Breast epithelium (tissue), 4 donors: ENCODE data around the gene ATXN1. TPM values are rescaled to one million over a fixed set of nuclear protein-coding genes. Genes with fewer than 3 reads are reported as not detected.
A peak's percentile ranks its signal among the peaks of the same experiment; 100 is the strongest.

Experiments used
- DNase-seq, 2 donors: peaks; one replicate each; pipeline ENCODE4 v3.0.0-alpha.2; 2019; ENCODE audit warnings: low spot score in 2 of 2
- H3K27ac ChIP-seq, 2 donors: fragments of 200-600 bp; sonication (generic) in 1 of 2; one replicate each; pipeline ENCODE4 v1.5.1; 2016 to 2019; ENCODE audit warnings: mild to moderate bottlenecking in 1 of 2
- H3K27me3 ChIP-seq, 2 donors: fragments of 200-600 bp; sonication (generic) in 1 of 2; one replicate each; pipeline versions ENCODE4 v1.5.1 to v1.6.0; 2017 to 2019; ENCODE audit warnings: control low read depth in 1 of 2, mild to moderate bottlenecking in 1 of 2
- H3K36me3 ChIP-seq: fragments of 200-600 bp; one replicate; pipeline ENCODE4 v1.5.1; 2019
- H3K4me1 ChIP-seq, 2 donors: fragments of 200-600 bp; sonication (generic); one replicate each; pipeline ENCODE4 v1.5.1; 2016 to 2019; ENCODE audit warnings: control low read depth in 1 of 2
- H3K4me3 ChIP-seq, 3 donors: fragments of 200-600 bp; sonication (generic); 1 replicate in 2 of 3; 2 replicates in 1 of 3; pipeline ENCODE4 v1.5.1; 2016 to 2019; ENCODE audit warnings: mild to moderate bottlenecking in 3 of 3, moderate library complexity in 2 of 3
- H3K9me3 ChIP-seq, 2 donors: fragments of 200-600 bp; sonication (generic) in 1 of 2; one replicate each; pipeline ENCODE4 v1.5.1; 2016 to 2019; ENCODE audit warnings: control low read depth in 1 of 2
- CTCF ChIP-seq, 3 donors: fragments of 450-650 bp; IDR thresholded peaks; one replicate each; pipeline ENCODE4 v1.5.1; 2016 to 2017; ENCODE audit warnings: antibody characterized with exemption in 3 of 3, mild to moderate bottlenecking in 3 of 3, moderate library complexity in 3 of 3
- POLR2A ChIP-seq: fragments of 450-650 bp; IDR thresholded peaks from one replicate; pipeline ENCODE4 v1.6.1; 2016; ENCODE audit warnings: antibody characterized with exemption, mild to moderate bottlenecking, moderate library complexity
- POLR2AphosphoS5 ChIP-seq, 3 donors: sonication (generic); formaldehyde crosslinking; IDR thresholded peaks; one replicate each; pipeline ENCODE4 v1.6.1; 2017; ENCODE audit warnings: antibody characterized with exemption in 3 of 3
- intact Hi-C: fragments of 100-400 bp; cut with DNase I; formaldehyde crosslinking; loops from one replicate; pipeline ENCODE4 v1.15.1; 2023; ENCODE audit warnings: low total_unique reads
- total RNA-seq, 3 donors: library from RNA; depleted of rRNA; stranded (reverse); fragments of >200 nt; gene quantifications; one replicate each; pipeline ENCODE4 v1.1.0, GENCODE V29; 2016

ATXN1 gene
- total RNA-seq, 3 donors from 2014 or later, result 26.7 to 63.2 (median 37.4) TPM

- no peak for DNase-seq
- Histone ChIP-seq H3K36me3 (no peaks in the 10 kb centered on the region), H3K4me3 (peak overlapping the region in 2 of 3 donors; percentile 43 to 59), H3K9me3 (no peaks in the 10 kb centered on the region), H3K27me3 (no peaks in the 10 kb centered on the region), H3K4me1 (peaks cover 0 to 3% of the 10 kb centered on the region in 2 donors), H3K27ac (peak overlapping the region in 1 of 2 donors; percentile 82)
- TF ChIP-seq CTCF (IDR thresholded peaks at IDR 0.05) (no peak), POLR2AphosphoS5 (IDR thresholded peaks at IDR 0.05) (no peak), POLR2A (no peak)
- intact Hi-C loops, result no loop called here
These were observed 60.4 kb downstream of the ATXN1 start for GRCh38 chr6:16700916-16701234.

DNA sequence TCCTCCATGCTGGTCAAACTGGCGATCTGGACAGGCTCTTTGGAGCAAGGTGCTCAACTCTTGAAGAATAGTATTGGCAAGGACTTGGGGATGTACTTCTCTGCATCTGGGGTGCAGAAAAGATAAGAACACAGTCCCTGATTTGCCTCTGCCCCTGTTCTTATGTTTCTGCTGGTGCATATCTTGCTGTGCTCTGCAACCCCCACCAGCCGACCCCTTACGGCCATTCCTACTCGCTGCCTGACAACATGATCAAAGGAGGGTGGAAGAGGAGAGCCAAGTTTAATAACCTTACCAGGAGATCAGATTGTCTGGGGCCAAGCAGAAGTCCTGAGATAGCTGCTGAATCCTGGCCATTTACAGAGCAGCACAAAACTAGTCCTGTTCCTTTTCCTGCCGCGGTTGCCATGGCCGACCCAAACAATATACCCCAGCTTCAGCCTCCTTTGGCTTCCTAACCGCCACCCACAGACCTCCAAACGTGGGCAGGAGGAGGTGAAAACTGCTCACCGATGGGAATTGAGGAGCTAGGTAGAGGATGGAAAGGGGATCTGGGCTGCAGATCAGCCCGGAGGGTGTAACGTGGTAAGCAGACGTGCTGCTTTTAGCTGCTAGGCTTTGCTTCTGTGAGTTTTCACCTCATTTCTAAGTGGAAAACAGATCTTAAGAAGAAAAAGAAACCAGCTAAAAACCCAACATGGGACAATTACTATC lies 60.9 kb downstream of the ATXN1 start:
- Histone ChIP-seq H3K9me3 (no peaks in the 10 kb centered on the region), H3K36me3 (no peaks in the 10 kb centered on the region), H3K27me3 (no peaks in the 10 kb centered on the region), H3K4me3 (peak overlapping the region; percentile 17 to 59 (median 43)), H3K27ac (peak overlapping the region; percentile 63 to 82), H3K4me1 (peaks cover 0 to 3% of the 10 kb centered on the region in 2 donors)
- intact Hi-C loops, result no loop called here
- no peak for DNase-seq
- no peak for TF ChIP-seq POLR2A
- TF ChIP-seq CTCF (IDR thresholded peaks at IDR 0.05), result no peak
- no peak for TF ChIP-seq POLR2AphosphoS5 (IDR thresholded peaks at IDR 0.05)

DNA sequence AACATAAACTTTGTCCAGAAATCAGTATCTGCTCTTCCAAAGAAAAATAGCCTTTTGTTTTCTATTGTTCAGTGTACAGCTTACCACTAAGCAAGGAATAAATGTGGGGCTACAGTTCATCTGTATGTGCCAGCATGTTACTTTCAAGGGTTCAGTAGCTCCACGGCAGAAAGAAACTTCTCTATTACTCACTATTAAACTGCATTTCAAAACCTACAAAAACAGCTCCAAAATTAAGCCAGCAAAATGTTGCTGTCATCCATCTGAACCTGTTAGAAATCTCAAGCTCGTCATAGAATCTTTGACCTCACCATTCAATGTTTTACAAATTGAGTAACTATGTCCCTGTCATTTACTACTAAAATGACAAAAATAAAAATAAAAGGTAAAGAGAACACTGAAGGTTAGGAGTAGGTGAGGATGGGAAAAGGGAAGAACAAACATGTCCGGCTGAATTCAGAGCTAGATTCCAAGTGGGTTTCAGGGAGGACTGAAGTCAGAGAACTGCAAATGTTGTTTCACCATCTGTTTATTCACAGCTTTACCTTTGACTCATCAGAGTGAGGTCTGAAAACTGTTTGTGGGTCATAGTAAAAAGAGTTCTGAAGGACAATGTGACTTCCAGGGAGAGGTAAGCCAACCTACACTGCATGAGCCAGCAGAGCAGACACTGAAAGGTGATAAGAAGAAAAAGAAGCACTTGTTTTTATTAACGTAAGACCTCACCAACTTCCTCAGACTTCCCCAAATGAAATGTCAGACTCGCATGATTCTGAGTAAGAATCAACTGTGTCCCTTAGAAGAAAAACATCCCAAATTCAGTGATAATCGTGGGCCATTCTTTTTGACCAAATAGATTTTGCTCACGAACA lies 62.0 kb downstream of the ATXN1 start:
- H3K4me3 ChIP-seq, result no peak overlapping the region
- H3K9me3 ChIP-seq, result no peaks in the 10 kb centered on the region
- no peaks in the 10 kb centered on the region for H3K4me1 ChIP-seq
- no peaks in the 10 kb centered on the region for H3K27me3 ChIP-seq
- H3K36me3 ChIP-seq, result no peaks in the 10 kb centered on the region
- DNase-seq, result no peak
- TF ChIP-seq POLR2AphosphoS5 (IDR thresholded peaks at IDR 0.05) (no peak), CTCF (IDR thresholded peaks at IDR 0.05) (no peak), POLR2A (no peak)
- intact Hi-C loops, result no loop called here
- H3K27ac ChIP-seq, result peak overlapping the region; percentile 16 to 23

DNA sequence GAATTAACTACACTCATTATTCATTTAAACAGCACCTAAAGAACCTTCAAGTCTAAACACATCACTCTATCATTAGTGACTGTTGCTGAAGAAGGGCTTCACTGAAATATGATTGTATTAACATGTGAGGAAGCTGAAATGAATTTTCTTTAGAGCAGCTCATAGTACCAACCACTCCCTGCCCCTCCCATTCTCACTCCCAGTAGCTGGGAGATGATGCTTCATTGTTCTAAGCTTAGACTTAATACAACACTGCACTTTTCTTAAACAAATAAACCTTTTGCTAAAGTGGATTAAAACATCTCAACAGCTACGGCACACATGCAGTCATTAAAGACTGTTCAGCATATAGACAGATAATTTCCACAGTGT lies 63.1 kb downstream of the ATXN1 start:
- intact Hi-C loops, result no loop called here
- Histone ChIP-seq H3K4me1 (no peaks in the 10 kb centered on the region), H3K9me3 (no peaks in the 10 kb centered on the region), H3K4me3 (no peak overlapping the region), H3K27ac (no peak overlapping the region), H3K36me3 (no peaks in the 10 kb centered on the region), H3K27me3 (no peaks in the 10 kb centered on the region)
- TF ChIP-seq POLR2AphosphoS5 (IDR thresholded peaks at IDR 0.05) (no peak), CTCF (IDR thresholded peaks at IDR 0.05) (no peak), POLR2A (no peak)
- no peak for DNase-seq
